Naive B cell (primary cell): ENCODE results near the gene SYNM. TPM values are rescaled to one million over a fixed set of nuclear protein-coding genes. Genes with fewer than 3 reads are reported as not detected.

ENCODE experiments used
- ATAC-seq, 2 donors: fragments of 150-1000 bp; cut with Tn5 transposase; 2 replicates each; pipeline ENCODE4 v1.10.0; 2021; ENCODE audit warnings: low read depth in 2 of 2, mild to moderate bottlenecking in 2 of 2, moderate library complexity in 2 of 2
- DNase-seq: peaks from one replicate; pipeline ENCODE4 v3.0.0; 2022
- H3K27ac Mint-ChIP-seq, 6 donors: one replicate each; pipeline ENCODE4 v1.8.0; 2020 to 2022; ENCODE audit warnings: mild to moderate bottlenecking in 6 of 6, mixed read lengths in 6 of 6, moderate library complexity in 5 of 6, inconsistent platforms in 2 of 6
- H3K27me3 Mint-ChIP-seq, 3 donors: one replicate each; pipeline ENCODE4 v1.8.0; 2021 to 2022; ENCODE audit warnings: mixed read lengths in 3 of 3, mild to moderate bottlenecking in 1 of 3
- H3K36me3 Mint-ChIP-seq, 2 donors: one replicate each; pipeline ENCODE4 v1.8.0; 2020 to 2022; ENCODE audit warnings: mixed read lengths in 2 of 2, inconsistent platforms in 1 of 2, mild to moderate bottlenecking in 1 of 2
- H3K4me1 Mint-ChIP-seq, 3 donors: one replicate each; pipeline ENCODE4 v1.8.0; 2020 to 2022; ENCODE audit warnings: mixed read lengths in 3 of 3, inconsistent platforms in 1 of 3, mild to moderate bottlenecking in 1 of 3, moderate library complexity in 1 of 3
- H3K4me3 Mint-ChIP-seq, 8 donors: one replicate each; pipeline ENCODE4 v1.8.0; 2020 to 2022; ENCODE audit warnings: mild to moderate bottlenecking in 8 of 8, mixed read lengths in 8 of 8, moderate library complexity in 8 of 8, inconsistent platforms in 2 of 8
- H3K9me3 Mint-ChIP-seq, 7 donors: one replicate each; pipeline ENCODE4 v1.8.0; 2020 to 2022; ENCODE audit warnings: mixed read lengths in 7 of 7, mild to moderate bottlenecking in 5 of 7, inconsistent platforms in 2 of 7, moderate library complexity in 1 of 7
- polyA plus RNA-seq, 6 donors: library from polyadenylated mRNA; unstranded; fragments of 300-500 nt; fragmentation: Illumina TruSeq; gene quantifications; one replicate each; pipeline ENCODE4 v1.2.3, GENCODE V29; 2021; ENCODE audit warnings: low read depth in 6 of 6

SYNM gene
- polyA plus RNA-seq, 6 donors from 2014 or later: not detected

DNA sequence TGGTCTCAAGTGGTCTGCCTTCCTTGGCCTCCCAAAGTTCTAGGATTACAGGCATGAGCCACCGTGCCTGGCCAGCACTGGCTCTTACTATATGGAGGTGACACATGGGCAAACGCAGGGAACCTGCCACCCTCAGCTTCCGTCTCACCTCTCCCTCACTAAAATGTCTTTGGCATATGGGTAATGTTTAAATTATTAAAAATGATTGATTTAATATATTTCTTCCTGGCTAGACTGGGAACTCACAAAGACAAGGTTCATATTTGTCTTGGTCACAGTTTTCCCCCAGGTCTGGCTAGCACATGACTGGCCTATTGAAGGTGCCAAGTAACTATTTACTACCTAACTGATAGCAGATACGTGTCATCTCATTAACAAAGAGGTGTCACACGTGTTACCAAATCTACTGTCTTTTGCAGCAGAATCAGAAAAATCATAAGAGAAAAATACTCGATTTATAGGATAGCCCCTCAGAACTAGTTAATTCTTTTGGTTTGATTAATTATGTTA, 48.2 kb downstream of the SYNM start:
- Mint-ChIP-seq H3K27ac (no peak overlapping the region), H3K4me1 (no peaks in the 10 kb centered on the region), H3K9me3 (no peaks in the 10 kb centered on the region), H3K4me3 (peak overlapping the region in 1 of 8 donors; percentile 22), H3K36me3 (no peaks in the 10 kb centered on the region), H3K27me3 (no peaks in the 10 kb centered on the region)
- DNase-seq (no peak), ATAC-seq (no peak)

DNA sequence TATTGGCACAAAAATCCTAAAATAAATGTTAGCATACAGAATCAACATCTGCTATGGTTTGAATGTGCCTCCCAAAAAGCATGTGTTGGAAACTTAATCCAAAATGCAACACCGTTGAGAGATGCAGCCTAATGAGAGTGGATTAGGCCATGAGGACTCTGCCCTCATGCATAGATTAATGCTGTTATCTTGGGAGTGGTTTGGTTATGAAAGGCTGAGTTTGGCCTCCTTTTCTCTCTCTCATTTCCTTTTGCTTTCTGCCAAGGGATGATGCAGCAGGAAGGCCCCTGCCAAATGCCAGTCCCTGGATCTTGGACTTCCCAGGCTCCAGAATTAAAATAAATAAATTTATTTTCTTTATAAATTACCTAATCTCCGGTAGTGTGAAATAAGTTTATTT, 49.4 kb downstream of the SYNM start:
- ATAC-seq: no peak
- Mint-ChIP-seq H3K27ac (no peak overlapping the region), H3K4me3 (no peak overlapping the region), H3K36me3 (no peaks in the 10 kb centered on the region), H3K4me1 (no peaks in the 10 kb centered on the region), H3K9me3 (no peaks in the 10 kb centered on the region), H3K27me3 (no peaks in the 10 kb centered on the region)
- no peak for DNase-seq

DNA sequence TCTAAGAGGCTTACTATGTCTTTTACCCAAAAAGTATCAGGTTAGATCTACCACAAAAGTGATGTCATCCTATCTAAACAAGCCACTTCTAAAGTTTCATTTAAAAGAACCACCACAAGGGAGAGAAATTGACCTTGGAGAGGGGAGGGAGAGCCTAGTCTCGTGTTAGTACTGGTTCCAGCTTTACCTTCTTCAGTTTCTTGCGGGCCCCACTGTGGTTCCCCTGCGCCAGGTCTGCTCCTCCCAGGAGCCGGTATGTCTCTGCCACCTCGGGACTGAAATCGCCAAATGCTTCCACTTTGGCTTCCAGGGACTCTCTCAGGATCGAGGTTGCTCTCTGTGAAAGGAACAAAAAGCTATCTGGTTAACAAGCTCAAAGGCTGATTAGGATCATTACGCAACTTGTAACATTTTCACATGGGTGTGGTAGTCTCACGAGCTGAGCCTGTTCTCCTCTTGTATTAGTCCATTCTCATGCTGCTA, 51.1 kb downstream of the SYNM start:
- H3K9me3 Mint-ChIP-seq: no peaks in the 10 kb centered on the region
- H3K4me3 Mint-ChIP-seq: no peak overlapping the region
- DNase-seq (no peak), ATAC-seq (no peak)
- no peaks in the 10 kb centered on the region for H3K4me1 Mint-ChIP-seq
- H3K27me3 Mint-ChIP-seq: no peaks in the 10 kb centered on the region
- no peaks in the 10 kb centered on the region for H3K36me3 Mint-ChIP-seq
- no peak overlapping the region for H3K27ac Mint-ChIP-seq

DNA sequence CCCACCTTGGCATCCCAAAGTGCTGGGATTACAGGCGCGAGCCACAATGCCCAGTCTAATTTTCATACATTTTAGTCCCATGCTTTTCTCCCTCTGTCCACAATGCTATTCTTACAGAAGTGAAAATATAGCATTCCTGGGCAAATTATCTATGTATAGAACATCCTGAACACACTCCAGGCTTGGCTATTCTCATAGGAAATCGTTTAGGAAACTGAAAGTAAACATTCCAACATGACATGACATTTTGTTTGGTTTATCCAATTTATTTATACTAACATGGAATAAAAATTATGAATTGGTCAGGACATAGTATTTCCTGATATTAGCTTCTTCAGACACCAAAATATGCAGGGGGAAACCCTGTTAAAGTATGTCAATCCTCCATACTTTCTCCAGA, 52.6 kb downstream of the SYNM start:
- no peaks in the 10 kb centered on the region for H3K27me3 Mint-ChIP-seq
- peaks cover 0 to 3% (median 0%) of the 10 kb centered on the region in 3 donors for H3K4me1 Mint-ChIP-seq
- ATAC-seq (no peak), DNase-seq (no peak)
- no peak overlapping the region for H3K4me3 Mint-ChIP-seq
- H3K36me3 Mint-ChIP-seq: no peaks in the 10 kb centered on the region
- H3K9me3 Mint-ChIP-seq: no peaks in the 10 kb centered on the region
- H3K27ac Mint-ChIP-seq: no peak overlapping the region

DNA sequence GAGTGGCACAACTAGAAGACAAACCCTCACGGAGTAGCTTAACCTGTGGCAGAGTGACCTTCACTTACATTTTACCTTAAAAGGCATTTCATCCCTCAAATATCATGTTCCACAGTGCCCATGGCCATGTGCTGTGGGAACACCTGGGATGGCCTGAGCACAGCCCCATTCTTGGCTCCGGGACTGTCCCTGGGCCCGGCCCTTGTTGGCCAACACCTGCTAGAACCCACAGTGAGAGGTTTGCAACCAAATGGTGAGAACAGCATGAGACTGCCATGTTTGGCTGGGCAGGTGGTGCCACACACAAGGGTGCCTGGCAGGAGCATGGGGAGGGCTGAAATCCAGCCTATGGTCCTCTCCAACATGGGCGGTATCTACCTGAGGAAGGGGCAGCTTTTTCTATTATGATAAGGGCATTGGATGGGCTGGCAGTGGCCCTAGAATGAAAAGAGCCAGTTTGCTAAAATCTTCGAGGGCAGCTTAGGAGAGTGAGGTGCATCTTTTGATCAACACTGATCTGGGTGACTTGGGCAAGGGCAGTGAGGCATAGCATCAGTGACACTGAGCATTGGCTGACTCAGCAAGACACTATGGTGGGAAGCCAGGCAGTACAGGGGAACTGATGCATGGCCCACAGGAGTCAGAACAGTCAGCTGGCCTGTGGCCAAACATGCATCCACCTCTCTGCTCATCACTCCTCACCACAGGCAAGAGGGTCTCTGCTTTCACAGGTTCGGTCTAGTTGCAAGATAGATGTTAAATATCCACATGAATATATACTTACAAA, 53.9 kb downstream of the SYNM start:
- Mint-ChIP-seq H3K9me3 (no peaks in the 10 kb centered on the region), H3K4me3 (peak overlapping the region in 1 of 8 donors; percentile 65), H3K4me1 (peaks cover 0 to 15% (median 0%) of the 10 kb centered on the region in 3 donors)

DNA sequence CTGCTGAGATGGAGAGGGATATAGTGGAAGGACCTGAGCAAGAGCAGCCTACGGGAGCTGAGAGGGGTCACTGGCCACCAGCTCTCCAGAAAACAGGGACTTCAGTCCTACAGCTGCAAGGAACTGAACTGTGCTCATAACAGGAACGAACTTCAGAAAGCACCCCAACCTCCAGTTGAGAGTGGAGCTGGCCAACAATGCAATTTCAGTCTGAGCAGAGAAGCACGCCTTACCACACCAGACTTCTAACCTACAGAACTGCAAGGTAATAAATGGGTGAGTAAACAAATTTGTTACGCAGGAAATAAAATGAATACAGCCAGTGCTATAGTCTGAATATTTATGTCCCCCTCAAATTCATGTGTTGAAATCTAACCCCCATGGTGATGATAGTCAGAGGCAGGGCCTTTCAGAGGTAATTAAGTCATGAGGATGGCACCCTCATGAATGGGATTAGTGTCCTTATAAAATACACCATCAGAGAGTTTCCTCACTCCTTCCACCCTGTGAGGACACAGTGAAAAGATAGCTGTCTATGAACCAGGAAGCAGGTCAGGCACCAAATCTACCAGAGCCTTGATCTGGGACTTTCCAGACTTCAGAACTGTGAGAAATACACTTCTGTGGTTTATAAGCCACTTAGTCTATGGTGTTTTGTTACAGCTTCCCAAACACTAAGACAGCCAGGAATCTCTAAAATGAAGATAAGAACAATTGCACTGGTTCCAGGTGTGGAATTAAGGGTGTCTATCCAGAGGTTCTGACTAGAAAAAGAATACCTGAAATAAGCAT, 58.6 kb downstream of the SYNM start:
- no peak for ATAC-seq

More for the DNA sequence above, 53.9 kb downstream of the SYNM start:
- Mint-ChIP-seq H3K36me3 (no peaks in the 10 kb centered on the region), H3K27ac (no peak overlapping the region), H3K27me3 (no peaks in the 10 kb centered on the region)
- ATAC-seq (no peak), DNase-seq (no peak)

DNA sequence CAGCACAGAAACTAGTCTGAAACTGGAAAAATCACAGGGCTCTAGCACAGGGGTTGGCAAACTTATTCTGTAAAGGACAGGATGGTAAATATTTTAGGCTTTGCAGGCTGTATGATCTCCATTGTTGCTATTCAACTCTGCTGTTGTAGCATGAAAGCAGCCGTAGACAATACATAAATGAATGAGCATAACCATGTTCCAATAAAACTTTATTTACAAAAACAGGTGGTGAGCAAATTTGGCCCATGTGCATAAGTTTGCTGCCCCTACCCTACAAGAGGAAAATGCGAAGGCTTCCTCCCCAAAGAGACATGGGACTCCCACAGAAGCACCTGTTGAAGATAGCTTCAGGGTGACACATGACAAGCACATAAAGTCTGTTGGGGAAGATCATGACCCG, 59.2 kb downstream of the SYNM start:
- H3K27me3 Mint-ChIP-seq: no peaks in the 10 kb centered on the region
- H3K27ac Mint-ChIP-seq: no peak overlapping the region
- ATAC-seq: no peak
- no peaks in the 10 kb centered on the region for H3K9me3 Mint-ChIP-seq
- peaks cover 10 to 28% (median 19%) of the 10 kb centered on the region in 3 donors for H3K4me1 Mint-ChIP-seq
- no peak for DNase-seq
- H3K36me3 Mint-ChIP-seq: no peaks in the 10 kb centered on the region
- no peak overlapping the region for H3K4me3 Mint-ChIP-seq

More for the DNA sequence above, 58.6 kb downstream of the SYNM start:
- H3K27ac Mint-ChIP-seq: peak overlapping the region in 2 of 6 donors; percentile 65 to 66
- no peaks in the 10 kb centered on the region for H3K36me3 Mint-ChIP-seq
- no peaks in the 10 kb centered on the region for H3K9me3 Mint-ChIP-seq
- H3K27me3 Mint-ChIP-seq: no peaks in the 10 kb centered on the region
- H3K4me3 Mint-ChIP-seq: no peak overlapping the region
- no peak for DNase-seq
- peaks cover 6 to 24% (median 12%) of the 10 kb centered on the region in 3 donors for H3K4me1 Mint-ChIP-seq

DNA sequence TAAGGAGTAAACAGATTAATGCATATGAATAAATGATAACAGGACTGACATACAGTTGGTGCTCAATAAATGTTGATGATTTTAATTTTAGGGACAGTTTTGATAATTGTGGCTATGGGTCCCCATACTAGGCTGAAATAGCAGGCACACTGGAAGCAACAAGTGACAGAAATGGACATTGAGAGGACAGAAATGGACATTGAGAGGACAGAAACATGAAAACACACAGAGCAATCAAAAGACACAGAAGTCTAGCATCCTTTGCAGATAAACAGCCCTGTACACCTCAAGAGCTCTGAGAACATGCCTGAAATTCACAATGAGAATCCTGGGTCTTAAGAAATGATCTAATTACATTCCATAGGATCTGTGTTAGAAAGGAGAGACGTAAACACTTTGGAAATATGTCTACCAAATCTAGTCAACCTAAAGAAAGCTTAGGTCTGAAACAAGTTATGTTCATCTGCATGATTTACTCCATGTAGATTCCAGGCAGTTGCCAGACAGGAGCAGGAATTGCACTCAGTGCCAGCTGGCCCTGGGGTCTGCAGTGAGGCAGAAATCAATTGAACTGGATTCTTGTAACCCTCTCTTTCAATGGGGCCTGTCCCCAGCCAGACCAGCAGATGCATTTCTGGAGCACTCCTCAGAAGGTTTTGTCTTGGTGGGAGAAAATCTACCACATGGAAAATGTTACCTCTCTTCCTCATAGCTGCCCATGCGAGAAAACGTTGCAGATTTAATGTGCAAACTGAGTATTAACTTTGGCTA, 60.3 kb downstream of the SYNM start:
- H3K4me3 Mint-ChIP-seq: no peak overlapping the region
- H3K27ac Mint-ChIP-seq: no peak overlapping the region
- H3K9me3 Mint-ChIP-seq: no peaks in the 10 kb centered on the region
- no peak for DNase-seq
- no peaks in the 10 kb centered on the region for H3K36me3 Mint-ChIP-seq
- no peaks in the 10 kb centered on the region for H3K27me3 Mint-ChIP-seq
- no peak for ATAC-seq
- H3K4me1 Mint-ChIP-seq: peaks cover 13 to 33% (median 23%) of the 10 kb centered on the region in 3 donors

DNA sequence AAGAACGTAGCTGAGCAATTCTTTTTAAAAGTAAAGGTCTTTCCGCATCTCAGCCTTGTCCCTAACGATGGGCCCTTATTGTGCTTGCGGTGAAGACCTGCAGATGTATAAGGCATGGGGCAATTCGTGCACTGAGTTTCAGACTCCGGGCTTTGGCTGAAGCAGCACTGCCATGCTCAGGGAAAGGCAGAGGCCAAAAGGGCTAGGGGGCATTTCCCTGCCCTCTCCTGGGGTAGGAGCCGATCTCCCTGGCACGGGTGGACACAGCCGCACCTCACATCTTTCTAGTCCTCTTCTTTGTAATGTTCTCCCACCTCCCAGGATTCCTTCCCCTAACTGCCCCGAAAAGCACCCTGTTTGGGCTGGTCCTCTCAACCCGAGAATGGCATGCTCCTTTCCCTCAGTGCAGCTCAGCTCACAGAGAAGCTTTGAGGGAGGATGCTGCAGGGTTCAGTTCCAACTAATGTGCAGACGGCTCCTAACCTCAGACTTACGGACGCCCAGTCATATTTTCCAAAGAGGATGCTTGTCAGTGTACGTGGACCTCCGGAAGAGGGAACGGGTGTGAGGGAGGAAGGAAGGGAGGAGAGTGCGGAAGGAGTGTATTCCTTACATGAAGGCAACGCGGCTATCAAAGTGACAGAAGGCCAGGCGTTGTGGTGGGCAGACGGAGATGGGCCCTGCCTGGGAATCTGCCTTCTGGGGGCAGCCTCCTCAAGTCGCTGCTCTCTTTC, 61.2 kb downstream of the SYNM start:
- DNase-seq (no peak), ATAC-seq (no peak)
- H3K27ac Mint-ChIP-seq: no peak overlapping the region
- H3K36me3 Mint-ChIP-seq: no peaks in the 10 kb centered on the region
- no peaks in the 10 kb centered on the region for H3K27me3 Mint-ChIP-seq
- H3K4me3 Mint-ChIP-seq: no peak overlapping the region
- H3K4me1 Mint-ChIP-seq: peaks cover 13 to 33% (median 23%) of the 10 kb centered on the region in 3 donors
- H3K9me3 Mint-ChIP-seq: no peaks in the 10 kb centered on the region

DNA sequence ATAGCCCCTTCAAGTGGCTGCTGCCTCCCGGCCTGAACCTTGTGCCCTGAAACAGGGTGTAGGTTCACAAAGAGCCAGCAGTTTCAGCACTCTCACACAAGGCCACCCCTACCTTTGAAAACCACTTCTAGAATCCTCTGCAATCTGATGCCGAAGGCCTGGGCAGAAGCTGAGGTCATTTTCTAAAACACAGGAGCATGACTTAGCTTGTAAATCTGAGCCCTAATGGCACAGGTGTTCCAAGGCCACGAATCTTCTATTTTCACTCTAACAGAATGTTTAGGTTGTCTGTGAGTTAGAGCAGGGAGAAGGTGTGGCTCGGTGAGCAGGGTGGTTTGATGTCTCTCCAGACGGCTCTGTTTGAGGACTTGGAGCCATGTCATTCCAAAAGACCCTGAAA, 62.3 kb downstream of the SYNM start:
- ATAC-seq (no peak), DNase-seq (no peak)
- Mint-ChIP-seq H3K36me3 (no peaks in the 10 kb centered on the region), H3K27ac (peak overlapping the region in 1 of 6 donors; percentile 44), H3K4me1 (peaks cover 13 to 33% (median 23%) of the 10 kb centered on the region in 3 donors), H3K27me3 (no peaks in the 10 kb centered on the region), H3K4me3 (no peak overlapping the region), H3K9me3 (no peaks in the 10 kb centered on the region)

DNA sequence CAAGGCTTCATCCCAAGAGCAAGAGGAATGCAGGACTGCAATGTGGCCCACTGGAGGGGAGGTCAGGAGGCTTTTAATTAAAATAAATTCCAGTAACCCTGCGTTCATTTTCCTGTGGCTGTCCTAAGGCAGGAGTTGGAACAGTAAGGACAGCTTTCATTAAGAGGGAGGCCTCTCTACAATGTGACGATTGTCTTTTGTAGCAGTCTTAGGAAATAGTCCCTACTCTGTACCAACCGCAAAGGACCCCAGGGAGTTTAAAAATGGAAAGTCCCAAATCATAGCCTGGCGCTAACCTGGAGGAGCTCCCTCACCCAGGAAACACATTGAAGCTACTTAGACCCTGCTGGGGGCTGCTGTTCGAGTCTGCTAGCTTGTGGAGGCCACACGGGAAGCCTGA, 62.8 kb downstream of the SYNM start:
- ATAC-seq (peak; percentile 51 to 73), DNase-seq (no peak)

DNA sequence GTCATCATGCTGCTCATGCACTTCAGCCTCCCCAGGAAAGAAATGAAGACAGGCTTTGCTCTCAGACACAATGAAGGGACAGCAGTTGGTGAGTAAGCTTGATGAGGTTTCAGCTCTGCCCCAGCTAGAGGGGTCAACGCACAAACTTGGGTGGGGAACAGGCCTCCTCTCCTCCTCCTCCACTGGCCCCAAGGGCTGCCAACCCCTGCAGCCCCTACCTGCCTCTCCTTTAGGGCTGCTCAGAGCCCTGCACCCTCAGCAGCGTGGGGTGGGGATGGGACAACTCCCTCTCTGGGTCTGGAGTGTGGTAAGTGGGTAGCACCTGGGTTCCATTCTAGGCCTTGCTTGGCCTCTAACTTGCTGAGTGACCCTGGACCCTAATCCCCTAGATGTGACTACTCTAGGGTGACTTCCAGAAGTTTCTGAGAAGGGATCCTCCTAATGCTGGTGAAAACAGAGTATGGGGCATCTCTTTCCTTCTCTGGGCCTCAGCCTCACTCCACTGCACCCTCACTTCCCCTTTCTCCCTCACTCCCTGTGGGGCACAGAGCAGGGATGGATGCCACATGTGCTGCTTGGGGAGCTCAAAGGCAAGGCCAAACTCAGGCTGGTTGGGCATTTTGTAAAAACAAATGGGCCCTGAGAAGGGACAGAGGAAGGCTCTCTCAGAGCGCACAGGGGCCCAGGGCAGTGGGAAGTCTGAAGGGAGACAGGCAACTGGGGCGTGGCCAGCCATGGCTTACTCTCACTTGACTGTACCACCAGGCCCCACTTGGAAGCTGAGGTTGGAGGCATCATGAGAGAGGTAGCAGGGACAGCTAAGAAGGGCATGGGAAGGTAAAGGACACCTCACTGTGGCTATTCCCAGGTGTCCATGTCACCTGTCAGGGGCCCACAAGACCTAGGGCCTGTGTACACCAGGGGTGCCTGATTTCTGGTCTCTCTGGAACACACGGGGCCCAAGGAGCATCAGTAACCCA, 64.0 kb downstream of the SYNM start:
- no peak for DNase-seq
- Mint-ChIP-seq H3K4me3 (no peak overlapping the region), H3K36me3 (no peaks in the 10 kb centered on the region), H3K4me1 (peaks cover 13 to 23% (median 18%) of the 10 kb centered on the region in 3 donors), H3K27ac (peak overlapping the region in 3 of 6 donors; percentile 53 to 93 (median 68)), H3K9me3 (no peaks in the 10 kb centered on the region), H3K27me3 (no peaks in the 10 kb centered on the region)
- ATAC-seq: peak in 1 of 2 donors; percentile 60

More for the DNA sequence above, 62.8 kb downstream of the SYNM start:
- Mint-ChIP-seq H3K9me3 (no peaks in the 10 kb centered on the region), H3K36me3 (no peaks in the 10 kb centered on the region), H3K27me3 (no peaks in the 10 kb centered on the region), H3K4me3 (no peak overlapping the region), H3K27ac (peak overlapping the region in 1 of 6 donors; percentile 44), H3K4me1 (peaks cover 13 to 29% (median 23%) of the 10 kb centered on the region in 3 donors)
